ENCODE results near the gene SLCO2B1.

Gene SLCO2B1

GRCh38 chr11:75162954-75163353, 12.0 kb downstream of the SLCO2B1 start:
- DNase-seq = no peak

GRCh38 chr11:75163921-75164849, 13.3 kb downstream of the SLCO2B1 start:
- DNase-seq = no peak

GRCh38 chr11:75165721-75166120, 14.8 kb downstream of the SLCO2B1 start:
- DNase-seq = no peak

- DNase-seq = no peak
Measured at GRCh38 chr11:75166791-75167190, 15.9 kb downstream of the SLCO2B1 start.

GRCh38 chr11:75167617-75168016, 16.7 kb downstream of the SLCO2B1 start:
- DNase-seq = no peak

GRCh38 chr11:75169101-75169885, 18.4 kb downstream of the SLCO2B1 start:
- no peak for DNase-seq

- DNase-seq = no peak
Measured at GRCh38 chr11:75170516-75171201, 19.8 kb downstream of the SLCO2B1 start.

- DNase-seq = no peak
Measured at GRCh38 chr11:75173336-75173735, 22.4 kb downstream of the SLCO2B1 start.

GRCh38 chr11:75174781-75175370, 24.0 kb downstream of the SLCO2B1 start:
- DNase-seq = no peak

GRCh38 chr11:75182664-75183063, 31.8 kb downstream of the SLCO2B1 start:
- no peak for DNase-seq

GRCh38 chr11:75184051-75184450, 33.1 kb downstream of the SLCO2B1 start:
- DNase-seq = no peak

- DNase-seq = no peak
Measured at GRCh38 chr11:75184757-75185425, 34.0 kb downstream of the SLCO2B1 start.

- no peak for DNase-seq
Measured at GRCh38 chr11:75185866-75186265, 35.0 kb downstream of the SLCO2B1 start.

- no peak for DNase-seq
Measured at GRCh38 chr11:75186999-75187398, 36.1 kb downstream of the SLCO2B1 start.

GRCh38 chr11:75188671-75189070, 37.8 kb downstream of the SLCO2B1 start:
- no peak for DNase-seq

- DNase-seq = no peak
Measured at GRCh38 chr11:75189108-75189507, 38.2 kb downstream of the SLCO2B1 start.

- no peak for DNase-seq
Measured at GRCh38 chr11:75189911-75190310, 39.0 kb downstream of the SLCO2B1 start.

- no peak for DNase-seq
Measured at GRCh38 chr11:75190652-75191329, 39.9 kb downstream of the SLCO2B1 start.

- DNase-seq = no peak
Measured at GRCh38 chr11:75191330-75191717, 40.4 kb downstream of the SLCO2B1 start.

- DNase-seq = no peak
Measured at GRCh38 chr11:75193271-75193670, 42.4 kb downstream of the SLCO2B1 start.

GRCh38 chr11:75193711-75194110, 42.8 kb downstream of the SLCO2B1 start:
- DNase-seq = no peak

- no peak for DNase-seq
Measured at GRCh38 chr11:75194147-75194546, 43.2 kb downstream of the SLCO2B1 start.

Data from activated CD4-positive, alpha-beta T cell treated with anti-CD3 and anti-CD28 coated beads for 4 hours (primary cell).